Choroid plexus epithelial cell (primary cell): ENCODE measurements around the gene FAIM.
"Not testable (repeated sequence)": the region's sequence is repeated elsewhere in the genome, so short reads cannot be mapped to it uniquely, and the experiment has no call there.

ENCODE experiments used
- DNase-seq: peaks from one replicate; pipeline ENCODE4 v3.0.0-alpha.2; 2010; ENCODE audit warnings: low read depth
- H3K4me3 ChIP-seq: 2 replicates; pipeline ENCODE4 v1.5.1; 2011; ENCODE audit warnings: low read depth, mild to moderate bottlenecking, control low read depth, low read length, moderate library complexity
- CTCF ChIP-seq: conservative IDR thresholded peaks from 2 replicates; pipeline ENCODE4 v1.5.1; 2011; ENCODE audit warnings: low read depth, mild to moderate bottlenecking, control low read depth, inconsistent platforms, low read length, moderate library complexity

FAIM gene

DNA sequence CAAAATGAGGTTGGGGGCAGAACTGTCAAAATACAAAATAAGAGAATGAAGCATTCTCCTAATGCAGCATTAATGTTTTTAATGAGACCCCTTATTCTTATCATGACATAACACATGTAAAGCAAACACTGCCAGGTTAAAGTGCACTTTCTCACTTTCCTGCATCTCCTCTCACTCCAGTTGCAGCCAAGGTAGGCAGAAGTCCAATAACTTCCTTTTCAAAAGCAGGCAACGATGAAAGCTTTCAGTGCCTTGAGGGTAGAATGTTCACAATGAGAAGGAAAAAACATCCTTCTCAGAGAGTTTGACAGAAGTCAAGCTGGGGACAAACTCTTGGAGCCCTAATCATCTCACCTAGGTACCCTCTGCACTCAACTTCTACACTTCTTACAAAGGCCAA is 59.5 kb downstream of the FAIM start:
- H3K4me3 ChIP-seq, result no peak overlapping the region
- no peak for TF ChIP-seq CTCF
- no peak for DNase-seq

DNA sequence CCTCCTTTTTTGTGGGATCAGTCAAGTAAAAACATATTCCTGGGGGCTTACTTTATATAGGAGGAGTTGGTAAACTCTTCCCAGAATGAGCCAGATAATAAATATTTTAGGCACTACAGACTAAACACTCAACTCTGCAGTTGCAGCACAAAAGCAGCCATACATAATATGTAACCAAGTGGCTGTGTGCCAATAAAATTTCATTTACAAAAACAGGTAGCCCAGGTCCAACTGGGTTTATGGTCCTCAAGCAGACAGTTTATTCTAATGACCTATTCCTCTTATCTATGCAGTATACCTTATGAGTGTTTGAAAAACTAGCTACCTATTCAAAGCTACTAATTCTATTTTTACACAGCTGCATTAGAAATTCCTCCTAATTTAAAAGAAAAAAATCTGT is 61.8 kb downstream of the FAIM start:
- no peak for DNase-seq
- no peak for TF ChIP-seq CTCF
- H3K4me3 ChIP-seq, result no peak overlapping the region

DNA sequence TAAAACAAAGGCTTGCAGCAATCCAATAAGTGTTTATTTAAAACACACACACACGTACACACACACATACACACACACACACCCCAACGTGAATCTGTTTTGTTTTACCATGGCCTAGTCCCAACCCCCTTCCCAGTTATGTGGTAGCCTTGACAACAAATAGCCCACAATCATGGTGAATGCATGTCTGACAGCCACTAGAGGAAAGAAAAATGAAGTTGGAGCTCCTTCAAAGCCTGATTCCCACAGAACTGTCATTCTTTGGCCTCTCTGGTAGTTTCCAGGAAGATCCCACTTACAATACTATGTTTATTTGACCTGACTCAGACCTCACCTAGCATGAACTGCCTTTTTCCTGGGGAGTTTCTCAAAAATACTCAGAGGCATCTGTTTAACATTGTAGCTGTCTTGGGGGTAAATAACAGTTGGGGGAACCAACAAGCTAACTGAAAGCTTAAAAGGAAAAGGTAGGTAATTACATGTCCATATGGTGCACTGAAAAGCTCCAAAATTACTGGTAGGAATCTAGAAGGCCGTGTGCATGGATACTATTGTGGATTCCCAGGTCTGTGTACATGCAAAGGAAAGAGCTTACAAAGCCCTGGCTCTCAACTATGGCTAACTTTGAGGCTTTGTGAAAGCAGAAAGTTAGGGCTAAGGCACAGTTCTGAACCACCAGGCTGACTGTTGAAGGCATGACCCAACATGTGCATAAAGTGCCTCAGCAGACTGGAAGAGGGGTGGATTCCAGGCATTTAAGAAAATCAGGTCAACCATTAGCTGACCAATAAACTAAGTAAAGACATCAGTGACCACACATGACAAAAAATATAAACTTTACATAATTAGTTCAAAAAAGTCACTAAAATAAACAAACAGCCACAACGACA is 65.3 kb downstream of the FAIM start:
- DNase-seq, result peak; percentile 86
- H3K4me3 ChIP-seq, result no peak overlapping the region
- no peak for TF ChIP-seq CTCF

GRCh38 chr3:138675393-138675792 is 66.8 kb downstream of the FAIM start:
- no peak overlapping the region for H3K4me3 ChIP-seq
- TF ChIP-seq CTCF, result no peak
- peak; percentile 41 for DNase-seq

DNA sequence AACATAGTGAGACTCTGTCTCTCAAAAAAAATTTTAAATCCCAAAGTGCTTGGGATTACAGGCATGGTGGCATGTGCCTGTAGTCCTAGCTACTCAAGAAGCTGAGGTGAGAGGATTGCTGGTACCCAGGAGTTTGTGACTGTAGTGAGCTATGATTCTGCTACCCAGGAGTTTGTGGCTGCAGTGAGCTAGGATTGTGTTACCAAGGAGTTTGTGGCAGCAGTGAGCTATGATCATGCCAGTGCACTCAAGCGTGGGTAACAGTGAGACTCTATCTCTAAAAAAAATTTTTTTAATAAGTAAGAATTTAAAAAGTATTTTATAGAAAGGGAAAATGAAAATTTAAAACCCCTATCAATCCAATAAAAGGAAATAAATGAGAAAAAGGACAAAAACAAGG is 69.5 kb downstream of the FAIM start:
- no peak for TF ChIP-seq CTCF
- no peak for DNase-seq
- H3K4me3 ChIP-seq, result no peak overlapping the region

- no peak overlapping the region for H3K4me3 ChIP-seq
- no peak for DNase-seq
- TF ChIP-seq CTCF, result no peak
Measured at GRCh38 chr3:138678874-138679392, 70.4 kb downstream of the FAIM start.

DNA sequence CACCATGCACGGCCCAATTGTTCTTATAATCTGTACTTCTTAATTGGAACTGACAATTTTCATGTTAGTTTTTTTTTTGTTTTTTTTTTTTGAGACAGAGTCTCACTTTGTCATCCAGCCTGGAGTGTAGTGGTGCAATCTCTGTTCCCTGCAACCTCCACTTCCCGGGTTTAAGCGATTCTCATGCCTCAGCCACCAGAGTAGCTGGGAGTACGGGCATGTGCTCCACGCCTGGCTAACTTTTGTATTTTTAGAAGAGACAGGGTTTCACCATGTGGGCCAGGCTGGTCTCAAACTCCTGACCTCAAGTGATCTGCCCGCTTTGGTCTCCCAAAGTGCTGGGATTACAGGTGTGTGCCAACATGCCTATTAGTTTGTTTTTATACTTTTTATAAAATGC is 72.4 kb downstream of the FAIM start:
- not testable (repeated sequence) for DNase-seq, H3K4me3 ChIP-seq
